Measurements from ENCODE around the gene RIMS4.

RIMS4 gene
- 0 to 0.15 (median 0) reads per million in 4 donors for total RNA-seq

DNA sequence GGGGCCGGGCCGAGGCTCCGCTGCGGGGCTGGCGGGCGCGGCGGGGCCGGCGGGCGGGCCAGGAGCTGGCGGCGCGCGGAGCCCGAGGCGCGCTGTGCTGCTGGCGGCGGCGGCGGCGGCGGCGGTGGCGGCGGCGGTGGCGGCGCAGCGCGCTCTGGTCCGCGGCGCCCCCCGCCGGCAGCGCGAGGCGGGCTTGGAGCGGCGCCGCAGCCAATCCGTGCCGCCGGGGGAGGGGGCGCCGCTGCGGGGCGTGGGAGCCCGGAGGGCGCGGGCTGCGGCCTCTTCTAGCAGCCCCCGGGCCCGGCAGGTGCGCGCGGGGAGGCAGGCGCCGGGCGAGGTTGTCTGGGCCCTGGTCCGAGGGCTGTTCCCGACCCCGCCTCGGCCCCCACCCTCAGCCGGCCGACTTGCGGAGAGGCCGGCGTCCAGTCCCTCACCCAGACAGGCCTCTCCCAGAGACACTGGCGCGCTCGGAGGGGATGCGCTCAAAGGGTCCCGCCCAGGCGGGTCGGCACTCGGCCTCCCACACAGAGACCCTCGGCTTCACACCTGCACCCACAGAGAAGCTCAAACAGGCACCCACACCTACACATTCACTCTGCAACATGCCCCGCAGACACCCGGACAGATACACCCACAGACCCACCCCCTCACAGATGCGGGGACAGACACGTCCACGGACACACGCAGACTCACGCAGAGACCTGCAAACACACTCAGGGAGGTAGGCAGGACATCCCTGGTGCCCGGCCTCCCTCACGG lies at the start of gene RIMS4:
TSS of gene RIMS4 (minus strand) at position 156 of the 759 bp plus-strand sequence. CDS start 275 bp downstream, outside the sequence.
- no peak for DNase-seq

DNA sequence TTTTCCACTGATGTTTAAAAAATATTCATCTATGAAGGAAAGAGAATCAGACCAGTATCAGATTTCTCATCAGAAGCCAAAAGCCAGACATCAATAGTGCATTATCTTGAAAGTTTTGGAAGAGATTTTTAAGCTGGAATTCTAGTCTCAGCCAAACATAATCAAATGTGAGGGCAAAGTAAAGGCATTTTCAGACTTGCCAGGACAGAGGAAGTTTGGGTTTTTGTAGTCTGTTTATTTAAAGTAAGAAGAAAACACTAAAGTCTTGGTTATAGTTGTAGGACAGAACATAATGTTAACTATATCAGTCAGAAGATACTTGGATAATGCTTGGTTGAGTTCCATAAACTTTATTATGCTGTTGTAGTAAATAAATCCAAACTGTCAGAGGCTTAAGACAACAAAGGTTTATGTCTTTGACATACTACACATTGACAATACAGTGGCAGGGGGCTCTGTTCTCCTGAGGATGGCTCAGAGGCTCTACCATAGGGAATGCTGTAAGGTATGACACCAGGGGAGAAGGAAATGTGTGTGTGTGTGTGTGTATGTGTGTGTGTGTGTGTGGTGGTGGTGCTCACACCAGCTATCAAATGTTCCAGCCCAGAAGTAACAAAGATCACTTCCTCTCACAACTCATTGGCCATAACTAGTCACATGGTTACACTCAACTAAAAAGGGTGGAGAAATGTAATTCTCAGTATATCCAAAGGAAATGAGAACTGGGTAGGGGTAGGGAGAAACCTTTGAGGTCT lies 48.4 kb upstream of the RIMS4 start:
- DNase-seq, result no peak

DNA sequence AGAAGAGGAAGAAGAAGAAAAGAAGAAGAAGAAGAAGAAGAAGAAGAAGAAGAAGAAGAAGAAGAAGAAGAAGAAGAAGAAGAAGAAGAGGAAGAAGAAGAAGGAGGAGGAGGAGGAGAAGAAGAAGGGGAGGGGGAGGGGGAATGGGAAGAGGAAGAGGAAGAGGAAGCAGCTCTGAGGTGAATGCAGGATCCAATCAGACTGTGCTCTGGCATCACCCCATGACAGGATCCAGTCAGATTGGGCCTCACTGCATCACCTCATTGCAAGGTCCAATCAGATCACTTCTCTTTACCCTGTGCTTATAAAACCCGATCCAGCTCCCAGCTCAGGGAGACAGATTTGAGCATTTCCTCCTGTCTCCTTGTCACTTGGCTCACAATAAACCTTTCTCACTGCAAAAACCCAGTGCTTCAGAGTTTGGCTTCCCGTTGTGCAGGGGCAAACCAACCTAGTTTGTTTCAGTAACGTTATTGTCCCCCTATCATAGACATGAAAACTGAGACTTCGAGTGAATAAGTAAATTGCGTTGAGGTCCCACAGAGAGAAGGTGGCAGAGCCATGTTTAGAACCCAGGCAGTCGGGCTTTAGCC lies 46.6 kb upstream of the RIMS4 start:
- DNase-seq, result no peak

DNA sequence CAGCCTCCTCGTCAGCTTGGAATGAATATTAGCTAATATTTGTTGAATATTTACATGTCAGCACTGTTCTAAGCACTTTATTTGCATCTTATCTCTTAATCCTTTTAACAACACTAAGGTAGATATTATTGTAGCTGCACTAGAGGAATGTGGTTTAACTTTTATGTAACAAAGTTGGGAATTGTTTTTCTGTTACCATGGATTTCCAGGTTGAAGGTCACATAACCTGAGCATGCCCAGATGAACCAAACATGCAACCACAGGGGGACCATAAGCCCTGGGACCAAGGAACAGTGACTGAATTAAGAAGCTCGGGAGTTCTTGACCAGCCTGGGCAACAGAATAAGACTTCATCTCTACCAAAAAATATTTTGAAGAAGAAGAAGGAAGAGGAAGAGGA lies 46.1 kb upstream of the RIMS4 start:
- DNase-seq, result no peak

DNA sequence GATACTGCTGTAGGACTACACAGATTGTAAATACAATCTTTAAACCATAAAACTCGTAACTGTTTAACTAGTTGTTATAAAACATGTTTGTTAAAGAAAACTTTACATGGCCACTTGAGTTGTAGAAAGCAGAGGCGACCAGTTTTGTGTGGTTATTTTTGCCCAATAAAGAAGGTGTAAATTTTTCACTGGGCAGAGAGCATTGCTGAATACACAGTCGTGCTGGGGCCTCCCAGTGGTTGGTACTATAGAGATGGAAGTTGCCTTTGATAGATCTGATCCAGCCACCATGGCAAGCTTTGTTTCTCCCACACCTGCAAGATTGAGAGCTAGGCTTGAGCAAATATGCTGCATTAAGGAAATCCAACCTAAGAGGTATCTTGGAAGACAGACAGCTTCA lies 41.2 kb upstream of the RIMS4 start:
- no peak for DNase-seq

DNA sequence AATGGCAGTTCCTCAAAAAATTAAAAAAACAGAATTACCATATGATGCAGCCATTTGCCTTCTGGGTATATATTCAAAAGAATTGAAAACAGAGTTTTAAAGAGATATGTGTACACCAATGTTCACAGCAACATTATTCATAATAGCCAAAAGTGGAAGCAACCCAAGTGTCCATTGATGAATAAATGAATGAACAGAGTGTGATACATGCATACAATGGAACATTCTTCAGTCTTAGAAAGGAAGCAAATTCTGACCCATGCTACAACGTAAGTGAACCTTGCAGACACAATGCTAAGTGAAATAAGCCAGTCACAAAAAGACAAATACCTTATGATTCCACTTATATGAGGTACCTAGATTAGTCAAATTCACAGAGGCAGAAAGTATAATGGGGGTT lies 40.5 kb upstream of the RIMS4 start:
- no peak for DNase-seq

DNA sequence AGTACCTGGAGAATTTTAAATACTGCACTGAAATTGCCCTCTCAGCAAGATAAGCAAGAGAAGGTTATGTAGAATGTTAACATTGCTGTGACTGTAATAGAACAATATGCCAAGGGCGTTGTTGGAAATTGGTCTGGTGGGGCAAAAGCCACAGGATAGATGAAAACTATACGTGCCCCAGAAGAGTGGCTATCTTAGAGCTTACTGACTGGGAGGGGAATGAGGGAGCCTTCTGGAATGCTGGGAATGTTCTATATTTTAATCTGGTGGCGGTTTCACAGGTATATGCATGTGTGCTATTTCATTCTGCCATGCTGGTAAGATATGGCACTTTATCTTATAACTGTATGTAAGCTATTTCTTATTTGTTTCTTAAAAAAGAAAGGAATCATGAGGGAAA lies 39.9 kb upstream of the RIMS4 start:
- no peak for DNase-seq

DNA sequence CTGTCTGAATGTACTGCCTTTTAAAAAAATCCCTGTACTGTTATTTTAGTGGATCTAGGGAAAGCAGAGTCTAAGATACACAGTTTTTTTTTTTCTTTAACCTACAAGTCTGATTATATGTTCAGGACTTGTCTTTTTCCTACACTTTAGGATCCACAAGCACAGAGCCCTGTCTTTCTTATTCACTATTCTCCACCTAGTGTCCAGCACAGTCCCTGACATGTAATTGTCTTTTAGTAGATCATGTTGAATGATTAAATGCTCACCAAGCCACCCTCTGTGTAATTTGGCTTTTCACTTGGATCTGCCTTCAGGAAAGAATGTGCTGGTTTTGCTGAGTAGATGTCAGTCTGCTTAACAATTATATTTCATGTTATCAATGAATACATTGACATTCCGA lies 39.4 kb upstream of the RIMS4 start:
- no peak for DNase-seq

DNA sequence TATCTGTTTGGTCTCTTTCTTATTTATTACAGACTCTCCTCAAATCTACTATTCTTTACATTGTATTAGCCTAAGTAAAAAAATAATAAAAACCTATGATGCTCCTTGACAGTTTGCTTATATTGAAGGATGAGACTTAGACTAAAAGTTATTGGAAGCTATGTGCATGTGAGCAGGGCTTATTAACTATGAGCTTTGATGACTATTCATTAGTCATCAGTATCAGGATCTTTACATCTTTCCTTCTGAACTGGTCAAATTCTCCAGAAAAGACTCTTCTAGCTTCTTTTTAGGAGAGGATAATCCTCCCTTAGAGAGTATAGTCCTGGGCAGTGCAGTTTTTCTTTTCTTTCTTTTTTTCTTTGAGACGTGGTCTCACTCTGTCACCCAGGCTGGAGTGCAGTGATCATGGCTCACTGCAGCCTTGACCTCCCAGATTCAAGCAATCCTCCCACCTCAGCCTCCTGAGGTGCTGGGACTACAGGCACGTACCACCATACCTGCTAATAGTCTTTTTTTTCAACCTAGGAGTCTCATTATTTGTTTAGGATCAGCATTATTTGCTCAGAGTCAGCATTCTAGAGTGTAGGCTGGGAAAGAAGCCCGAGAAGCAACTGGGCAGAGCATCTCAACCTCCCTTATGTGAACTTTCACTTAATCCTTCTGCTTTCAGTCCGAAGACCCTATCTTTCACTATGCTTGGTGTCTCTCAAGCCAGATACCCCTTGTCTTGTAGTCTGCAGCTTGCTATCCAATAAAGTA lies 38.1 kb upstream of the RIMS4 start:
- no peak for DNase-seq

DNA sequence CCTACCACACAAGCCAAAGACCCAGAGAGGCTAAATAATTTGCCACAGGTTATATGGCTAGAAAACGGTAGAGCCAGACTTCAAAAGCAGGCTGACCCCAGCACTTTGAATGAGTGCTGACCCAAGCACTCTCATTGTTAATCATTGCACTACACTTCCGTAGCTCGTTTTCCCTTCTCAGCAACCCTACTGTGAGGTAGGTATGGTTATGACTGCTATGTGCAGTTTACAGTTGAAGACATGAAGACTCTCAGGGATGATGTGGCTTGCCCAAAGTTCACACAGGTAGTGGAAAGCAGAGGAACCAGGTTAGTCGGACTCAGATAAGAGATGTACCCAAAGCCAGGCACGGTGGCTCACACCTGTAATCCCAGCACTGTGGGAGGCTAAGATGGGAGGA lies 33.5 kb upstream of the RIMS4 start:
- DNase-seq, result peak in 1 of 5 donors; percentile 47

DNA sequence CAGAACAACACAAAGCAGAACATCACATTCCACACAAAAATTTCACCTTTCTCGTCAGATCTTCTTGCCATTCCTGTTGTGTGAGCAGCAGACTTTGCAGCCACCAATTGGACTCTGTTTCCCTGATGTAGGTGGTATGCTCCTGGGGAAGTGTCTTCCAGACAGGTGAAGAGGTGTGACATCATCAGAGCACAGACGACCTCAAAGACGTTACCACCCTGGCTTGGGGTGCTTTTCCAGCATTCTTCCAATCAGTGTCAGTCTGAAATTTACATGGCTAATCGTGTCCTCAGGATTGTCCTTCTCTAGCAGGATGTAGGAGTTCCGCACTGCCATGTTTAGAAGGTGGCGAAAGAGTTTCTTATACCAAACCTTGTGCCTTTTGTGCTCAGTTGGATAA lies 31.6 kb upstream of the RIMS4 start:
- DNase-seq, result no peak

DNA sequence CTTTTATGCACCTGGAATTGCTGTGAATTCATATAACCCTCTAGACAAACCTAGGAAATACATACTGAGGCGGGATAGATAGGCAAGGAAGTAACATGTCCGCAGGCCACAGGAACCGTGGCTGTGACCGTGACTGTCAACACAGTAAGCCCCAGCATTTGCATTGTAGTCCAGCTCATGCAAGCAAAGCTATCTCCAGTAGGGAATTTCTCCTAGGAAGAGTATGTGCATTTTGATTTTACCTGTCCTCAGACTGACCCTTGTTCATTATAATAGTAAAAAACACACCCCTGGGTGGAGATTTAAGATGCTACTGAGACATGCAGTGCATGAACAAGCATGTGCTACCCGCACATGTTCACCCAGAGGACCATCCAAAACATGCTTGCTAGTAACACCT lies 30.5 kb upstream of the RIMS4 start:
- DNase-seq, result no peak

DNA sequence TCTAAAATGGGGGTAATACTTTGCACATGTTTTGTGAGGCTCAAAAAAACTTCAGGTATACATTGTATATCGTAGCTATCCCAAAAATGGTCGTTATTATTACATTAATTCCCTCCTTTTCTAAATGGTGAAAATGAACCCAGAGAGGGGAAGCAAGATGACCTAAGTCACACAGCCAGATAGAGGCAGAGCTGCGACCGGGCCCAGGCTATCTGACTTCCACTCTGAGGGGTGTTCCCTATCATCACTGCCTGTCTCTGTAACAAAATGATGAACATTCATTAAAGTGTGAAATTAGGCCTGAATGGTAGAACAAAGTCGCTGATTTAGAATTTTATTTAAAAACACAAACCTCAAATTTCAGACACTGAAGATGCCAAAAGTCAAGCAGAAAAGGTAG lies 29.1 kb upstream of the RIMS4 start:
- no peak for DNase-seq

DNA sequence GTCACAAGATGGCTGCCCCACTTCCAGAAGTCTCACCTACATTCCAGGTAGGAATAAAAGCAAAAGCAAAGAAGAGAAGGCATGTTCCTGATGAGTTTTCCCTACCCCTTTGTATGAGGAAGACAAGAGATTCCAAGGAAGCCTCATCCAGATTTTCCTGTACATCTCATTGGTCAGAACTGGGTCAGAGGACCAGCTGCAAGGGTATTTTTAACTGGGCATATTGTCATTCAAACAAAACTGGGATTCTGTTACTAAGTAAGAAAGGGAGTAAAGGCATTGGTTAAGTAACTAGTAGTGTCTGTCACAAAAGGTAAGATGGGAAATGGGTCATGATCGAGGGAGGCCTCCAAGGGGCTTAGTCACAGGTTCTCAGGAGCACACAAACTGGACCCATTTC lies 28.2 kb upstream of the RIMS4 start:
- DNase-seq, result no peak

DNA sequence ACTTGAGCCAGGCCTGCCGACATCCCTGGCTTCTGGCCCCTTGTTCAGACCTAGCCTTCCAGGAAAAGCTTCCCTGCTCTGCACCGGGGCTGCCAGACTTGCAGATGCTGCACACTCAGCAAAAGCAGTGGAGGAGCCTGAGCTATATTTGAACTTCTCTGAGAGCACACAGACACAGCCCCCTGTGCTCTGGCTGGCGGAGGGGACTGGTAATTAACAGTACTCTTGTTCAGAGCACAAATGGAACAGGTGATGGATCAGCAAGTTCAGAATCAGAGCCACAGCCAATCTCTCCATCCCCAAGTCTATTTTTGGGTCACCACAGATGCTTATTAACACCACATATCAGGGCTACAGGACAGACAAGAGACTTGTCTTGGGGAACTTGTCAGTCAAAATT lies 27.6 kb upstream of the RIMS4 start:
- DNase-seq, result no peak

DNA sequence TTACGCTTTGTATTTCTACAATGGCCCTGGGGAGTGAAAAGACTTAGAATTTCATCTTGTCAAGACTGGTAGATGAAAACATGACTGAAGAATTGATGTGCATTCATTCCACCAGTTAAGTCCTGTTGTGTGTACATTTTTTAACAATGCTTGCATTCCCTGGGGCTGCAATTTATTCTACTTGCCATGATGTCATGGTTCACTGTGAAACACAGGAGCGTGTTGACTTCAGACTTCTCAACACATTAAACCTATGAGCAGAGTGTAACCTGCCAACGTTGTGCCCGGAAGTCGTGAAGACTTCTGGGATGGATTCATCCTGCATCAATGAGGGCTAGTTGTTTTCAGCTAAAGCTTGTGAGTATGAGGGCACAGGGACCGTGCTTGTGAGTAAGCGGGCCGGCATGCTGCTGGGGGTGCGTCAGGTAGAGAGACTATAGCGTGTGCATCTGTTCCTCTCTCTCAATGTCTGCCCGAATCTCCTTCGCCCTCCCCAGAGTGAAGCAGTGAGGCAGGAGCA lies 26.3 kb upstream of the RIMS4 start:
- DNase-seq, result no peak

DNA sequence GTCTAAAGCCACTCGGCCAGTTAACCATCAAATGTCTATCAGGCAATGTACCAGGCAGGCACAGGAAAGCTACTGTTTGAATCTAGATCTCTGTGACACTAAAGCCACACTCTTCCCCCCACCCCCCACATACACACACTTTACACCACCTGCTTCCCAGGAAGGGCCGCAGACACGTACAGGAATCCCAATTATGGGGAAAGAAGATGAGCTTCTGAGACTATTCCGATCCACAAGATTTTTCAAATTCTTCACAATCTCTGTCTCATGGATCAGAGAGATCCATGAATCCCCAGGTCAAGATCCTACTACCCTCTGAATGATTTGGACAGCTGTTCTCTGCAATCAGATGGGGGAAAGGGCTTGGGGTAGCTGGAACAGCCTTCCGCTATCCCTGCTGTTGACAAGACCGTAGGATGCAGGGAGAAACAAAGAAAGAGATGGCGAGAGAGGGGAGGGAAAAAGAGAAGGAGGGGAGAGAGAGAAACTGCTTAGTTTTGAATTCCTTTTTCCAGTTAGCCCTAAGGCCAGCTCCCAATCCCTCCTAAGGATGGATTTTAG lies 25.4 kb upstream of the RIMS4 start:
- no peak for DNase-seq

DNA sequence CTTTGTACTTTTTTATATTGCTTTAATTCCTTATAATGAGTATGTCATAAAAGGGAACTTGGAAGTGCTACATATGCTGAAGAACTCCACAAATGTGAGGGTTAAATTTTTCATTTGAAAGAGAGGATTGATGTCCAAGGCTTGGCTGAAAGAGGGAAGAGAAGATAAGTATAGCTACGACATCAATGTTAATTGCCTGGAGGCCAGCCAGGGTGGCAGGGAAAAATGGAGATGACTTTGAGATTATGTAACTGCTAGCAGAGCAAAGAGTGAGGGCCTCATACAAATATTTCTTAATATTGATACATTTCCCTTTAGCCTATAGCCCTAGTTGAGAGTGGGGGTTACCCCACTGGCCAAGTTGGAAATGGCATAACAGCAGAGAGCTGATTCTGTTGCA lies 24.8 kb upstream of the RIMS4 start:
- DNase-seq, result no peak

DNA sequence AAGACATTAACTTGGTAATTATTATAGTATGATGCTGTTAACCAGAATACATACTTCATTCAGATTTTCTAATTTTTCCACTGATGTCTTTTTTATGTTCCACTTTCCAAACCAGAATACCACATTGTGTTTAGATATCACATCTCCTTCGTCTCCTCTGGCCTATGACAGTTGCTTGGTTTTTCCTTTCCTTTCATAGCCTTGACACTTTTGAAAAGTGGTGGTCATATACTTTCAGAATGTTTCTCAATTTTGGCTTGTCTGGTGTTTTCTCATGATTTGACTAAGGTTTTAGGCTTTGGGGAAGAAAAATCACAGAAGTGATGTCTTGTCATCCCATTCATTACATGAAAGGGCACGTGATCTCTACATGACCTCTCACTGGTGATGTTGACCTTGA lies 24.3 kb upstream of the RIMS4 start:
- DNase-seq, result no peak

DNA sequence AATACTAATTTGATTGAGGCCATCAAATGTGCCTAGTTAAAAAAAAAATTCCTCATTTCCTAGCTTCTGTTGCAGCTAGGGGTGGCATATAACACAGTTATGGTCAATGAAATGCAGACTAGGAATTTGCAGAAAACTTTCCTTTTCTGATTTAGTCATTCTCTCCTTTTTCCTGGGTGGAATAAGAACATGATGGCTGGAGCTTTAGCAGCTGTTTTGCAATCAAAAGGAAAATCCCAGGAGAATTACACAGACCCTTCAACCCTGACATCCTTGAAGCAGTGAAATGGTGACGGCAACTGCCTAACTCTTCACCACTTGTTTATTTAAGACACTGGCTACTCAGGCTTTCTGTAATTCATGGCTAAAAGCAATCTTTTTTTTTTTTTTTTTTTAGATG lies 23.1 kb upstream of the RIMS4 start:
- no peak for DNase-seq

DNA sequence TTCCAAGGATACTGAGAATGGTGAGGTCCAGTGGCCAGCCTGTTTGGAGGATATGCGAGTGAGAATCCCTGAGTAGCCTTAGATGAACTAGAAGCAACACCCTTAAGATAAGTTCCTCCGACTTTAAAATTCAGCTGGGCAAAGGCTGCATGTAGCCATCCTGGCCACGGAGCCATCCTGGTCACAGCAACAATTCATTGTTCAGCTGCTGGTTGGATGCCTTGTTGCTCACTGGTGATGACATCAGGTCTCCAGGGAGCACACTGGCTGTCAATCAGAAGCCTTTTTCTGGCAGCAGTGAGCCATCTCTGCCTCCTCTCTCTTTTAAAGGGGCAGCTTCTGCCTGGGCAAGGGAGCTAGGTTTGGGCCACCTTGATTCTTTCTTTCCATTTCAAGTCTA lies 22.4 kb upstream of the RIMS4 start:
- DNase-seq, result no peak

DNA sequence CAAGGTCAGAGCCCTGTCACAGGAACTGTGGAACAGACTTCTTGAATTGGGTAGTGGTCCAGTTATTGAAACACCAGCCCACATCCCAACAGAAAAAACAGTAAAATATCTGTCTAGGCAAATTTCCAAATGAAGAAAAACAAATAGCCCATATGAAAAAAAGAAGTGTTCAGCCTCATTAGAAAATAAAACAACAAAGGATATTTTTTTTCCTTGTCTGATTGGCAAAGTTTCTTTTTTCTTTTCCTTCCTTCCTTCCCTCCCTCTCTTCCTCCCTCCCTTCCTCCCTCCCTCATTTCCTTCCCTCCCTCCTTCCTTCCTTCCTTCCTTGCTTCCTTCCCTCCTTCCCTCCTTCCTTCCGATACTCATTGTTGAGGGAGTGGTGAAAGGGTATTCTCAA lies 20.6 kb upstream of the RIMS4 start:
- DNase-seq, result no peak

DNA sequence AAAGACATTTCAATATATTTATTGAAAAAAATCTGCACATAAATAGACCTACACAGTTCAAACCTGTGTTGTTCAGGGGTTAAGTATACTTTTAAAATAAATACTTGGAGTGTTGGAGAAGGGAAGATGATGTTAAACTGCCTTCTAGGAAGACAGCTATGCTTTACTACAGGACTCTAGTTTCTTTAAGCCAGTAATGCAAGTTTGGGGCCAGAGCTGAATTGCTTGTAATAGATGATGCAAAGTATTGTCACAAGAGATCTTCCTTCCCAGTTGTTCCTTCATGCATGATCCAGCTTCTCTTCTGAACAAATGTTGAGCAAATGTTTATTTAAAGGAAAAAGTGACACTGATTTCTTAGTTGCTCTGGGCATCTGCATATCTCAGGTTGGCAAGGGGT lies 20.2 kb upstream of the RIMS4 start:
- no peak for DNase-seq

All from T-helper 1 cell (primary cell).